Measurements from ENCODE around the gene DAP. TPM values are rescaled to one million over a fixed set of nuclear protein-coding genes. Genes with fewer than 3 reads are reported as not detected.
A peak's percentile ranks its signal among the peaks of the same experiment; 100 is the strongest.

Gene DAP
- total and polyA plus RNA-seq, 2 experiments from 2014 or later = 35.7 to 37.6 TPM

- Mint-ChIP-seq H3K27ac (no peak overlapping the region), H3K4me1 (peaks cover 22% of the 10 kb centered on the region), H3K9me3 (no peaks in the 10 kb centered on the region), H3K27me3 (ENCODE audit: insufficient read depth, low read depth, poor library complexity) (peaks cover 5% of the 10 kb centered on the region), H3K36me3 (ENCODE audit: low read depth) (peaks cover 50% of the 10 kb centered on the region), H3K4me3 (no peak overlapping the region)
- Histone ChIP-seq H3K4me2 (no peak overlapping the region), H4K20me1 (replicated peaks; ENCODE audit: insufficient read depth) (0 out of 2 replicates have a peak, but pooled peaks cover 4% of the 10 kb centered on the region), H2AFZ (no peak overlapping the region), H3K27ac (ENCODE audit: low read depth) (no peak overlapping the region), H3K4me3 (no peak overlapping the region), H3K9me2 (ENCODE audit: insufficient read depth) (no peaks in the 10 kb centered on the region), H3K27me3 (ENCODE audit: insufficient read depth) (no peaks in the 10 kb centered on the region), H3F3A (replicated peaks; ENCODE audit: low read depth) (no peaks in the 10 kb centered on the region), H3K79me2 (replicated peaks; ENCODE audit: insufficient read depth) (peaks cover 50% of the 10 kb centered on the region), H3K36me3 (ENCODE audit: insufficient read depth) (no peaks in the 10 kb centered on the region), H3K4me1 (ENCODE audit: insufficient read depth) (peaks cover 19% of the 10 kb centered on the region)
- no peak for TF ChIP-seq JUNB (IDR thresholded peaks at IDR 0.05; ENCODE audit: unreplicated experiment)
- no peak for TF ChIP-seq CREB1 (CRISPR knock-in tag; IDR thresholded peaks at IDR 0.05; ENCODE audit: low read depth)
- TF ChIP-seq ZNF114 (CRISPR knock-in tag; IDR thresholded peaks at IDR 0.05) = no peak
- no peak for TF ChIP-seq ETS1 (IDR thresholded peaks at IDR 0.05)
- no peak for TF ChIP-seq EZH2phosphoT487 (IDR thresholded peaks at IDR 0.05; ENCODE audit: unreplicated experiment)
- DNase-seq (ENCODE audit: low spot score) (no peak), ATAC-seq (no peak)
Measured at GRCh38 chr5:10645146-10645545, 115.9 kb downstream of the DAP start.

- H3K4me2 ChIP-seq = no peak overlapping the region
- H3K4me3 ChIP-seq = no peak overlapping the region
- TF ChIP-seq STAT1 (IDR thresholded peaks at IDR 0.05; ENCODE audit: unreplicated experiment) = no peak
- TF ChIP-seq CREB1 (CRISPR knock-in tag; IDR thresholded peaks at IDR 0.05; ENCODE audit: low read depth) = no peak
- no peak for TF ChIP-seq NANOG (IDR thresholded peaks at IDR 0.05; ENCODE audit: borderline replicate concordance)
- TF ChIP-seq CTCF (conservative IDR thresholded peaks at IDR 0.05; ENCODE audit: low read depth in 2 of 2) = no peak
- H3K27ac Mint-ChIP-seq = no peak overlapping the region
- no peaks in the 10 kb centered on the region for H3K9me2 ChIP-seq (ENCODE audit: insufficient read depth)
- no peak for DNase-seq (ENCODE audit: low spot score)
- no peak for ATAC-seq
- peaks cover 19% of the 10 kb centered on the region for H3K4me1 ChIP-seq (ENCODE audit: insufficient read depth)
- H3K79me2 ChIP-seq (replicated peaks; ENCODE audit: insufficient read depth) = peaks cover 51% of the 10 kb centered on the region
- H3K4me1 Mint-ChIP-seq = peaks cover 24% of the 10 kb centered on the region
- no peaks in the 10 kb centered on the region for H3F3A ChIP-seq (replicated peaks; ENCODE audit: low read depth)
- H2AFZ ChIP-seq = no peak overlapping the region
- H3K27me3 ChIP-seq (ENCODE audit: insufficient read depth) = no peaks in the 10 kb centered on the region
- 0 out of 2 replicates have a peak, but pooled peaks cover 4% of the 10 kb centered on the region for H4K20me1 ChIP-seq (replicated peaks; ENCODE audit: insufficient read depth)
- peaks cover 50% of the 10 kb centered on the region for H3K36me3 Mint-ChIP-seq (ENCODE audit: low read depth)
- H3K36me3 ChIP-seq (ENCODE audit: insufficient read depth) = no peaks in the 10 kb centered on the region
- no peaks in the 10 kb centered on the region for H3K9me3 Mint-ChIP-seq
- peaks cover 5% of the 10 kb centered on the region for H3K27me3 Mint-ChIP-seq (ENCODE audit: insufficient read depth, low read depth, poor library complexity)
- H3K27ac ChIP-seq (ENCODE audit: low read depth) = no peak overlapping the region
- H3K4me3 Mint-ChIP-seq = no peak overlapping the region
Measured at GRCh38 chr5:10644192-10644591, 116.8 kb downstream of the DAP start.

- no peaks in the 10 kb centered on the region for H3K27me3 ChIP-seq (ENCODE audit: insufficient read depth)
- no peaks in the 10 kb centered on the region for H3K9me3 Mint-ChIP-seq
- peaks cover 29% of the 10 kb centered on the region for H3K4me1 ChIP-seq (ENCODE audit: insufficient read depth)
- no peak overlapping the region for H3K4me2 ChIP-seq
- no peak for ATAC-seq
- no peaks in the 10 kb centered on the region for H3F3A ChIP-seq (replicated peaks; ENCODE audit: low read depth)
- H3K4me1 Mint-ChIP-seq = peaks cover 37% of the 10 kb centered on the region
- no peak overlapping the region for H3K27ac ChIP-seq (ENCODE audit: low read depth)
- H3K27me3 Mint-ChIP-seq (ENCODE audit: insufficient read depth, low read depth, poor library complexity) = peaks cover 10% of the 10 kb centered on the region
- peaks cover 57% of the 10 kb centered on the region for H3K79me2 ChIP-seq (replicated peaks; ENCODE audit: insufficient read depth)
- H3K36me3 ChIP-seq (ENCODE audit: insufficient read depth) = no peaks in the 10 kb centered on the region
- no peak overlapping the region for H3K4me3 ChIP-seq
- no peak overlapping the region for H3K4me3 Mint-ChIP-seq
- H3K9me2 ChIP-seq (ENCODE audit: insufficient read depth) = no peaks in the 10 kb centered on the region
- no peak overlapping the region for H2AFZ ChIP-seq
- H3K27ac Mint-ChIP-seq = 0 out of 2 replicates have a peak overlapping the region, but pooled peaks have one; percentile 38
- H3K36me3 Mint-ChIP-seq (ENCODE audit: low read depth) = peaks cover 47% of the 10 kb centered on the region
- H4K20me1 ChIP-seq (replicated peaks; ENCODE audit: insufficient read depth) = 0 out of 2 replicates have a peak, but pooled peaks cover 2% of the 10 kb centered on the region
- DNase-seq (ENCODE audit: low spot score) = no peak
- TF ChIP-seq ZNF331 (CRISPR knock-in tag; IDR thresholded peaks at IDR 0.05; ENCODE audit: low read depth) = no peak
Measured at GRCh38 chr5:10642367-10642766, 118.7 kb downstream of the DAP start.
